Ishikawa (cell line): ENCODE results near the gene NLGN1.

Experiments used
- CREB1 ChIP-seq: IDR thresholded peaks from 2 replicates; pipeline ENCODE4 v1.6.1; 2012; ENCODE audit warnings: low read depth
- NFIC ChIP-seq: IDR thresholded peaks from 2 replicates; pipeline ENCODE4 v1.6.1; 2012

GRCh38 chr3:173826416-173826815 lies 428.9 kb downstream of the NLGN1 start:
- TF ChIP-seq CREB1 (no peak), NFIC (no peak)
